DND-41 (cell line): ENCODE results near the gene SQSTM1.

Source experiments
- ATAC-seq: fragments of 200-7000 bp; cut with Tn5 transposase; 3 replicates; pipeline ENCODE4 v1.9.1; 2021; ENCODE audit warnings: low read depth; ENCODE audit not compliant: insufficient read depth
- DNase-seq: peaks from one replicate; pipeline ENCODE4 v3.0.0-alpha.2; 2020
- H2AFZ ChIP-seq: 2 replicates; pipeline ENCODE4 v1.6.0; 2012; ENCODE audit warnings: low read depth, low read length
- H3K27ac ChIP-seq: 2 replicates; pipeline ENCODE4 v1.5.1; 2012; ENCODE audit warnings: low read length, inconsistent platforms
- H3K27me3 ChIP-seq: fragments of 200-600 bp; sonication (generic); 2 replicates; pipeline ENCODE4 v1.6.0; 2012; ENCODE audit warnings: low read length, mild to moderate bottlenecking, inconsistent platforms; ENCODE audit not compliant: insufficient read depth, poor library complexity
- H3K36me3 ChIP-seq: 2 replicates; pipeline ENCODE4 v1.5.1; 2012; ENCODE audit warnings: low read length, inconsistent platforms; ENCODE audit not compliant: insufficient read depth
- H3K4me1 ChIP-seq: 2 replicates; pipeline ENCODE4 v1.5.1; 2012; ENCODE audit warnings: mild to moderate bottlenecking, low read length; ENCODE audit not compliant: insufficient read depth
- H3K4me2 ChIP-seq: 2 replicates; pipeline ENCODE4 v1.6.0; 2012; ENCODE audit warnings: mild to moderate bottlenecking, moderate library complexity, low read length, inconsistent platforms; ENCODE audit not compliant: insufficient read depth
- H3K4me3 ChIP-seq, 2 experiments: fragments of 200-600 bp in 1 of 2; shearing (Covaris generic) in 1 of 2; 2 replicates each; pipeline ENCODE4 v1.5.1; 2012 to 2016; ENCODE audit warnings: inconsistent platforms in 2 of 2, low read length in 2 of 2, mild to moderate bottlenecking in 2 of 2, low read depth in 1 of 2, moderate library complexity in 1 of 2
- H3K79me2 ChIP-seq: 2 replicates; pipeline ENCODE4 v1.6.0; 2012; ENCODE audit warnings: low read length, inconsistent platforms; ENCODE audit not compliant: insufficient read depth
- H3K9ac ChIP-seq: 2 replicates; pipeline ENCODE4 v1.6.0; 2012; ENCODE audit warnings: low read depth, mild to moderate bottlenecking, inconsistent platforms, low read length, moderate library complexity
- H3K9me3 ChIP-seq: 2 replicates; pipeline ENCODE4 v1.5.1; 2012; ENCODE audit warnings: low read length, moderate library complexity, mild to moderate bottlenecking, inconsistent platforms; ENCODE audit not compliant: insufficient read depth, severe bottlenecking
- H4K20me1 ChIP-seq: 2 replicates; pipeline ENCODE4 v1.6.0; 2012; ENCODE audit warnings: low read length; ENCODE audit not compliant: insufficient read depth
- CTCF ChIP-seq: IDR thresholded peaks from 2 replicates; pipeline ENCODE4 v1.5.1; 2012; ENCODE audit warnings: borderline replicate concordance, low read length, moderate library complexity, mild to moderate bottlenecking; ENCODE audit not compliant: poor library complexity, severe bottlenecking; ENCODE audit errors: extremely low read depth
- EZH2 ChIP-seq: IDR thresholded peaks from 3 replicates; pipeline ENCODE4 v1.6.1; 2012; ENCODE audit warnings: borderline replicate concordance, low read depth, mild to moderate bottlenecking, moderate library complexity, low read length, inconsistent platforms; ENCODE audit not compliant: severe bottlenecking

Gene SQSTM1

GRCh38 chr5:179794171-179794570 is 26.5 kb upstream of the SQSTM1 start:
- H3K4me2 ChIP-seq = no peak overlapping the region
- no peak overlapping the region for H3K9ac ChIP-seq
- no peaks in the 10 kb centered on the region for H3K9me3 ChIP-seq
- H3K4me3 ChIP-seq = no peak overlapping the region
- H3K79me2 ChIP-seq = no peaks in the 10 kb centered on the region
- H3K27me3 ChIP-seq = no peaks in the 10 kb centered on the region
- no peak overlapping the region for H3K27ac ChIP-seq
- peaks cover 24% of the 10 kb centered on the region for H3K4me1 ChIP-seq
- peaks cover 13% of the 10 kb centered on the region for H4K20me1 ChIP-seq
- DNase-seq (no peak), ATAC-seq (no peak)
- peaks cover 24% of the 10 kb centered on the region for H3K36me3 ChIP-seq
- H2AFZ ChIP-seq = no peak overlapping the region
- TF ChIP-seq CTCF (no peak), EZH2 (no peak)

DNA sequence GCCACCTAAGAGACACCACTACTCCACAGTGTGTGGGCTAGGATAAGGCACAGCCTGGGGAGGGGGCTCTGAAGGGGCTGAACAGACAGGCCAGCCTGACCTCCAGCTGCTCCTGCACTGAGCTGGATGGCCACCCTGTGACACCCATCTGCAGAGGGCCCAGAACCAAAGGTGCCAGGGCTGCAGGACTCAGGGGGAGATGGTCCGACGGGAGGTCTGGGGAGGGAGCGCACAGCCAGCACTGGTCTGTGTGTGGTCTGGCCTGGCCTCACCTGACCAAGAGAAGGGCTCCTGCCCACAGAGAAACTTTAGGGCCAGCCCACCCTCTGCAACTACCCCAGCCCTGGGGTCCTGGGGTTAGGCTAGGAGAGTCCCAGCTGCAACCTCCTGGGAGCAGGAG is 26.1 kb upstream of the SQSTM1 start:
- H3K9me3 ChIP-seq = no peaks in the 10 kb centered on the region
- H3K79me2 ChIP-seq = no peaks in the 10 kb centered on the region
- H3K36me3 ChIP-seq = peaks cover 28% of the 10 kb centered on the region
- H3K4me3 ChIP-seq = no peak overlapping the region
- H3K4me1 ChIP-seq = peaks cover 24% of the 10 kb centered on the region
- no peak overlapping the region for H3K4me2 ChIP-seq
- H3K9ac ChIP-seq = no peak overlapping the region
- TF ChIP-seq EZH2 (no peak), CTCF (no peak)
- peaks cover 13% of the 10 kb centered on the region for H4K20me1 ChIP-seq
- ATAC-seq (no peak), DNase-seq (no peak)
- H2AFZ ChIP-seq = no peak overlapping the region
- H3K27ac ChIP-seq = no peak overlapping the region
- H3K27me3 ChIP-seq = no peaks in the 10 kb centered on the region

DNA sequence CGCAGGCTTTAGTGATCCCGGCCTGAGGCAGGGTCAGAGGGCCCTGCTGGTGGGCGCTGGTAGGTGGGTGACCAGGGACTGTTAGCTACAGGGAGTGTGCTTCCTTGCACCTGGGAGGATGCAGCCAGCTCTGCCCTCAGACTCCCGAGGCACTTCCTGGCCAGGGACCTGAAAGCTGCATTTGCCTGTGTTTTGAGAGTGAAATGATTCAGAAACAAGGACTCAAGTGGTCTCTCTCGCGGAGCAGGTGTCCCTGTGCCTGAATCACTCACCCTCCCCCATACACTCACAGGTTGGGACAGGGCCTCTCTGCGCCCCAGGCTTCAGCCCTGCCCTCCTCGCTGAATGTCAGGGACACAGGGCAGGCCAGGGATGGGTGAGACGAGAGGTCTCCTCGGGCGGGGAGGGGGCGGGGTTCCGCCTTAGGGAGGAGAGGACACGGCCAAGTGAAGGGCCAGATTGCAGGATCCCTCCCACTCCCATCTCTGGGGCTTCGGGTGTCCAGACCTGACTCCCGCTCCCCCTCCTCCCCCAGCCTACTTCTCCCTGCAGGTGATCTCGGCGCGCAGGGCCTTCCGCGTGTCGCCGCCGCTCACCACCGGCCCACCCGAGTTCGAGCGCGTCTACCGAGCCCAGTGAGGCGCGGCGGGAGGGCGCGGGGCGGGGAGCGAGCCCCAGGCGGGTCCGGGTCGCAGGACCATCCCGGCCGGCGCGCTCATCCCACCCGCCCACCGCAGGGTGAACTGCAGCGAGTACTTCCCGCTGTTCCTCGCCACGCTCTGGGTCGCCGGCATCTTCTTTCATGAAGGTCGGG is 25.4 kb upstream of the SQSTM1 start:
- H3K4me1 ChIP-seq = peaks cover 24% of the 10 kb centered on the region
- DNase-seq (no peak), ATAC-seq (0 out of 3 replicates have a peak, but pooled peaks have one; percentile 1)
- H3K36me3 ChIP-seq = peaks cover 35% of the 10 kb centered on the region
- peak overlapping the region; percentile 62 for H2AFZ ChIP-seq
- H3K4me3 ChIP-seq = peak overlapping the region in 1 of 2 experiments; percentile 59; a peak in 2 of 4 replicates
- peak overlapping the region; percentile 82 for H3K4me2 ChIP-seq
- H3K27me3 ChIP-seq = no peaks in the 10 kb centered on the region
- no peak overlapping the region for H3K27ac ChIP-seq
- H4K20me1 ChIP-seq = peaks cover 13% of the 10 kb centered on the region
- H3K79me2 ChIP-seq = no peaks in the 10 kb centered on the region
- H3K9me3 ChIP-seq = no peaks in the 10 kb centered on the region
- H3K9ac ChIP-seq = peak overlapping the region; percentile 52; the same call in 1 of the 2 replicates
- no peak for TF ChIP-seq EZH2
- no peak for TF ChIP-seq CTCF
